HK-2 (cell line): Measurements from ENCODE around the gene EEF1AKMT2.
"Not testable (repeated sequence)": the region's sequence is repeated elsewhere in the genome, so short reads cannot be mapped to it uniquely, and the experiment has no call there.

ENCODE experiments used
- DNase-seq: peaks from one replicate; pipeline ENCODE4 v3.0.0-alpha.2; 2018; ENCODE audit not compliant: unreplicated experiment

Gene EEF1AKMT2

GRCh38 chr10:124755581-124755980, 36.1 kb downstream of the EEF1AKMT2 start:
- DNase-seq = no peak

- no peak for DNase-seq
Measured at GRCh38 chr10:124754227-124754626, 37.5 kb downstream of the EEF1AKMT2 start.

- DNase-seq = no peak
Measured at GRCh38 chr10:124748953-124749645, 42.6 kb downstream of the EEF1AKMT2 start.

GRCh38 chr10:124748166-124748565, 43.5 kb downstream of the EEF1AKMT2 start:
- DNase-seq = no peak

GRCh38 chr10:124747745-124748144, 43.9 kb downstream of the EEF1AKMT2 start:
- DNase-seq = no peak

- DNase-seq = no peak
Measured at GRCh38 chr10:124746992-124747391, 44.7 kb downstream of the EEF1AKMT2 start.

GRCh38 chr10:124746447-124746846, 45.2 kb downstream of the EEF1AKMT2 start:
- DNase-seq = not testable (repeated sequence)

- no peak for DNase-seq
Measured at GRCh38 chr10:124745673-124746072, 46.0 kb downstream of the EEF1AKMT2 start.

- DNase-seq = no peak
Measured at GRCh38 chr10:124745252-124745651, 46.4 kb downstream of the EEF1AKMT2 start.

- DNase-seq = peak; percentile 79
Measured at GRCh38 chr10:124744102-124745050, 47.3 kb downstream of the EEF1AKMT2 start, which contains the start of gene FAM53B. FAM53B (minus strand) TSS chr10:124744378; CDS start chr10:124706713, 37,665 bp downstream.

- peak; percentile 49 for DNase-seq
Measured at GRCh38 chr10:124743191-124744101, 48.2 kb downstream of the EEF1AKMT2 start.

- no peak for DNase-seq
Measured at GRCh38 chr10:124742413-124743190, 49.1 kb downstream of the EEF1AKMT2 start.

GRCh38 chr10:124741922-124742412, 49.7 kb downstream of the EEF1AKMT2 start:
- no peak for DNase-seq

- peak; percentile 72 for DNase-seq
Measured at GRCh38 chr10:124741281-124741921, 50.3 kb downstream of the EEF1AKMT2 start.

GRCh38 chr10:124740369-124741280, 51.1 kb downstream of the EEF1AKMT2 start:
- DNase-seq = no peak

- no peak for DNase-seq
Measured at GRCh38 chr10:124739986-124740368, 51.7 kb downstream of the EEF1AKMT2 start.

GRCh38 chr10:124739119-124739921, 52.4 kb downstream of the EEF1AKMT2 start:
- DNase-seq = no peak

- DNase-seq = no peak
Measured at GRCh38 chr10:124738441-124738840, 53.2 kb downstream of the EEF1AKMT2 start.
